ENCODE results near the gene EFHD2.

The EFHD2 gene

DNA sequence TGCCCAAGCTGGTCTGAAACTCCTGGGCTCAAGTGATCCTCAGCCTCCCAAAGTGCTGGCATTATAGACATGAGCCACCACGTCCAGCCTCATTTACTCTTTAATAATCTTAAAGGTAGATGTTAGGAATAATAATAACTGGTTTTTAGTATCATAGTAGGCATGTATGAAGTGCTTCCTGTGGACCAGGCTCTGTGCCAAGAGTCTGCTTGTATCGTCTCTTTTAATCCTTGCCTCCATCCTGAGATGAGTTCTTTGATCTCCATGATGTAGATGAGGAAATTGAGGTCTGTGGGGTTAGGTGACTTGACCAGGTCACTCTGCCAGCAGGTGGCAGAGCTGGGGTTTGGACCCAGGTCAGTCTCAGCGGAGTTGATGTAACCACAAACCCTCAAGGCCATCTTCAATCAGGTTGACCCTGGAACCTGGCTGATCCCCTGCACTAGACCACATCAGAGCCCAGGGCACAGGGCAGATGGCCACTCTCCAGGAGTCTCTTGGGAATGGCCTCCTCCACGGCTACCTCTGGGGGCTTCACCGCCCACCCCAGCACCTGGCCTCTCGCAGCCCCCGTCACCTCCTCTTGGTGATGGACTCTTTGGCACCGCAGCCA, 11.3 kb downstream of the EFHD2 start:
- Histone ChIP-seq H3K79me2 (peaks cover 28% of the 10 kb centered on the region), H2AFZ (no peak overlapping the region), H3K4me1 (peaks cover 8% of the 10 kb centered on the region), H3K4me2 (ENCODE audit: low read length) (no peak overlapping the region), H3K9me3 (ENCODE audit: control insufficient read depth, low read length) (no peaks in the 10 kb centered on the region), H3K27me3 (ENCODE audit: control insufficient read depth, insufficient read depth, low read length) (no peaks in the 10 kb centered on the region), H3K27ac (no peak overlapping the region), H3K4me3 (ENCODE audit: low read depth, low read length) (no peak overlapping the region), H3K36me3 (ENCODE audit: control insufficient read depth, insufficient read depth, low read length) (no peaks in the 10 kb centered on the region), H3K9ac (no peak overlapping the region)
- TF ChIP-seq, protein P1, sequence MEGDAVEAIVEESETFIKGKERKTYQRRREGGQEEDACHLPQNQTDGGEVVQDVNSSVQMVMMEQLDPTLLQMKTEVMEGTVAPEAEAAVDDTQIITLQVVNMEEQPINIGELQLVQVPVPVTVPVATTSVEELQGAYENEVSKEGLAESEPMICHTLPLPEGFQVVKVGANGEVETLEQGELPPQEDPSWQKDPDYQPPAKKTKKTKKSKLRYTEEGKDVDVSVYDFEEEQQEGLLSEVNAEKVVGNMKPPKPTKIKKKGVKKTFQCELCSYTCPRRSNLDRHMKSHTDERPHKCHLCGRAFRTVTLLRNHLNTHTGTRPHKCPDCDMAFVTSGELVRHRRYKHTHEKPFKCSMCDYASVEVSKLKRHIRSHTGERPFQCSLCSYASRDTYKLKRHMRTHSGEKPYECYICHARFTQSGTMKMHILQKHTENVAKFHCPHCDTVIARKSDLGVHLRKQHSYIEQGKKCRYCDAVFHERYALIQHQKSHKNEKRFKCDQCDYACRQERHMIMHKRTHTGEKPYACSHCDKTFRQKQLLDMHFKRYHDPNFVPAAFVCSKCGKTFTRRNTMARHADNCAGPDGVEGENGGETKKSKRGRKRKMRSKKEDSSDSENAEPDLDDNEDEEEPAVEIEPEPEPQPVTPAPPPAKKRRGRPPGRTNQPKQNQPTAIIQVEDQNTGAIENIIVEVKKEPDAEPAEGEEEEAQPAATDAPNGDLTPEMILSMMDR (IDR thresholded peaks at IDR 0.05), result no peak

- Histone ChIP-seq H3K4me1 (peaks cover 6% of the 10 kb centered on the region), H2AFZ (no peak overlapping the region), H3K9ac (no peak overlapping the region), H3K4me2 (ENCODE audit: low read length) (no peak overlapping the region), H3K9me3 (ENCODE audit: control insufficient read depth, low read length) (no peaks in the 10 kb centered on the region), H3K36me3 (ENCODE audit: control insufficient read depth, insufficient read depth, low read length) (no peaks in the 10 kb centered on the region), H3K27ac (no peak overlapping the region), H3K79me2 (peaks cover 28% of the 10 kb centered on the region), H3K4me3 (ENCODE audit: low read depth, low read length) (no peak overlapping the region), H3K27me3 (ENCODE audit: control insufficient read depth, insufficient read depth, low read length) (no peaks in the 10 kb centered on the region)
- TF ChIP-seq, protein P1 (IDR thresholded peaks at IDR 0.05), result no peak
Measured at GRCh38 chr1:15422871-15423270, 13.2 kb downstream of the EFHD2 start.

GRCh38 chr1:15423355-15424077, 13.8 kb downstream of the EFHD2 start:
- Histone ChIP-seq H3K4me1 (peaks cover 6% of the 10 kb centered on the region), H3K27ac (no peak overlapping the region), H3K36me3 (ENCODE audit: control insufficient read depth, insufficient read depth, low read length) (no peaks in the 10 kb centered on the region), H3K4me3 (ENCODE audit: low read depth, low read length) (no peak overlapping the region), H3K9ac (no peak overlapping the region), H3K9me3 (ENCODE audit: control insufficient read depth, low read length) (no peaks in the 10 kb centered on the region), H2AFZ (no peak overlapping the region), H3K79me2 (peaks cover 28% of the 10 kb centered on the region), H3K4me2 (ENCODE audit: low read length) (no peak overlapping the region), H3K27me3 (ENCODE audit: control insufficient read depth, insufficient read depth, low read length) (no peaks in the 10 kb centered on the region)
- TF ChIP-seq, protein P1 (IDR thresholded peaks at IDR 0.05), result no peak

DNA sequence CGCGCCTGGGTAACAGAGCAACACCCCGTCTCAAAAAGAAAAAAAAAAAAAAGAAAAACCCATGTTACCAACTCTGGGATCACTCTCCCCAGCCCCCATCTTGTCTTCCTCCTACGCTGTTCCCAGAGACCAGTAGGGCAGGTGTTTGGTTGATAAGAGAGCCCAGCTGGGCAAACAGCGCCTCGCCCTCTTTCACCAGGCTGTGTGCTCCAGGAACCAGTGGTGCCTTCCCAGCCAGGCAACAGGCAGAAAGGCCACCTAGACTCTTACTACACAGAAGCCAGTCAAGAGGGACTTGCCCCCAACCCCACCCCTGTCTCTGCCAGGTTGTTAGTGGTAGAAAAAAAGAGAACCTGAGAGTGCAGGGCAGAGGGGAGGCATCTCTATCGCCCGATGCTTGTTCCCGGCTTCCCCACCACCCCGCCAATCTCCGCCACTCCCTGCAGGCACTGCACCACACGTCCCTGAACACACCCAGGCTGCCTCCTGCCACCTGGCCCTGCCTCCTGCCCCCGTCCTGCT, 14.5 kb downstream of the EFHD2 start:
- Histone ChIP-seq H3K4me1 (peaks cover 2% of the 10 kb centered on the region), H2AFZ (no peak overlapping the region), H3K27ac (no peak overlapping the region), H3K79me2 (peaks cover 28% of the 10 kb centered on the region), H3K27me3 (ENCODE audit: control insufficient read depth, insufficient read depth, low read length) (no peaks in the 10 kb centered on the region), H3K4me3 (ENCODE audit: low read depth, low read length) (no peak overlapping the region), H3K9ac (no peak overlapping the region), H3K9me3 (ENCODE audit: control insufficient read depth, low read length) (no peaks in the 10 kb centered on the region), H3K4me2 (ENCODE audit: low read length) (no peak overlapping the region), H3K36me3 (ENCODE audit: control insufficient read depth, insufficient read depth, low read length) (no peaks in the 10 kb centered on the region)
- TF ChIP-seq, protein P1 (IDR thresholded peaks at IDR 0.05), result no peak

Data from parathyroid adenoma (tissue), 2 donors.